Fibroblast of skin of scalp (primary cell): Measurements from ENCODE around the gene GFOD1. TPM values are rescaled to one million over a fixed set of nuclear protein-coding genes. Genes with fewer than 3 reads are reported as not detected.

Source experiments
- DNase-seq: peaks from one replicate; pipeline ENCODE4 v3.0.0-alpha.2; 2013
- polyA plus RNA-seq, 2 experiments: library from polyadenylated mRNA; unstranded; fragments of 120-200 nt; gene quantifications; one replicate each; pipeline ENCODE4 v1.2.1, GENCODE V29; 2013; ENCODE audit not compliant: insufficient read length in 2 of 2

GFOD1 gene, protein sequence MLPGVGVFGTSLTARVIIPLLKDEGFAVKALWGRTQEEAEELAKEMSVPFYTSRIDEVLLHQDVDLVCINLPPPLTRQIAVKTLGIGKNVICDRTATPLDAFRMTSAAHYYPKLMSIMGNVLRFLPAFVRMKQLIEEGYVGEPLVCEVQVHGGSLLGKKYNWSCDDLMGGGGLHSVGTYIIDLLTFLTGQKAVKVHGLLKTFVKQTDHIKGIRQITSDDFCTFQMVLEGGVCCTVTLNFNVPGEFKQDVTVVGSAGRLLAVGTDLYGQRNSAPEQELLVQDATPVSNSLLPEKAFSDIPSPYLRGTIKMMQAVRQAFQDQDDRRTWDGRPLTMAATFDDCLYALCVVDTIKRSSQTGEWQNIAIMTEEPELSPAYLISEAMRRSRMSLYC
- polyA plus RNA-seq (2013, experiment 1 of 2; ENCODE audit: insufficient read length), result 0.71 TPM
- 0.74 TPM for polyA plus RNA-seq (2013, experiment 2 of 2; ENCODE audit: insufficient read length)

DNA sequence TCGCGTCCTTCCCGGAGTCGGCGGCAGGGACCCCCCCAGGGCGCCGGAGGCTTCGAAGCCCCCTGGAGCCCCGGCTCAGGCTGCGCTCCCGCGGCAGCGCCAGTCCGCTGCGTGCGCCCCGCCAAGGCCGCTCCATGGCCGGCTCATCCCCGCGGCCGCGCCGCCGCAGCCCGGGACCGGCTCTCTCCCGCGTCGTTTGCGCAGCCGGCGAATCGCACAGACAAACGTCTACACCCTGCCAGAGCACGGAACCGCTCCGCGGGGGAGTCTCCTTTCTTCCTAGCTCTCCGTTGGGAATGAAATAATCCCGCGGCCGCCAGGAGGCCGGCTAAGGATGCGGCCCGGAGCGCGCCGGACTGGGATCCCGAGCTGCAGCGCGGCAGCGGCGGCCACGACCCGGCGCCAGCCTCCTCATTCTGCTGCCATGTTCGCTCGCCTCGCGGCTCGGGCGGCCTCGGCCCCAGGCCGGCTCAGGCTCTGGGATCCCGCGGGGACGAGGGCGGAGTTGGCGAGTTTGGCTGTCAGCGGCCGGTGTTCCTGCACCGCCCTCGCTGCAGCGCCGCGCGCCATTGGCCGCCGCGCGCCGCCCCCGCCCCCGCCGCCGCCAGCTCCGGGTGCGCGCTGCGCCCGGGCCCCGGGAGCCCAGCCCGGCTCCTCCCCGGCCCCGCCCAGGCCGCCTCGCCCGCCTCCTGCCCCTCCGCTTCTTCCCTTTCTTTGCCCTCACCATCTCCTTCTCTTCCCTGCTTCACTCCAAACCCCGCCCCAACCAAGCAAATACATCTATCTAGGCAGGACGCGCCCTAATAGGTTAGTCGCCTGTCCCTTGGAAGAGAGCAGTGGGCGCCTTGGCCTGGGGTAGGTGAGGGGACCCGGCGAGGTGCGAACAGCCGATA lies at the start of gene GFOD1:
Gene GFOD1, minus strand, starts transcription at position 479 of the 893 bp plus-strand sequence. CDS start 710 bp downstream, outside the sequence.
- peak; percentile 89 for DNase-seq

DNA sequence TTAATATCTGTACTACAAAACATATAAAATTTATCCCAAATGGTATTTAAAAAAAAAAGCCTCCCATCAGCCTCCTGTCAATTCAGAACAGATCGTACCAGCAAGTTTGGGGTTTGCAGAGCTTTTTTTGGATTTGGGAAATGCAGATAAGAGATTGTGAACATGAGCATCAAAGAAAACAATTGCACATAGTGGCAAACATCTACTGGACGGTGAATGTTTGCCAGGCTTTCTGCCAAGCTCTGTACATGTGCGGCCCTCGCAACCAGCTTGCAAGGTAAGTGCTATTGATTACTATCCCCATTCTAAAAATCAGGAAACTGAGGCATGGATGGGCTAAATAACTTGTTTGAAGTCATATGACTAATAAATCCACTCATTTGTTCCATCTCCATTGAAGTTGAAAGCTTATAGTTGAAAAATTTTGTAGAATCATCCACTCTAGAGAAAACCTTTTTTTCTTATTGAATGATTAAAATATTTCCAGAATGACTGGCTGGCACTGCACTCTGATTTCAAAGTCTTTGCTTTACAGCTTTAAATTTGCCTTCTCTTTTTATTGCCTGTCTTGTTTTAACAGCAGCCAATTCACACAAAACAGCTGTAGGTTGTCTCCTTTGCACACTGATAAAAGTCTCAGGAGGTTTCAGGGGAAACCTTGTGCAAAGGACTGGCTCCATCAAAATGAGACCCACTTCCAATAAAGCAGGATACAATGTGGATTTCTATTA lies 49.6 kb upstream of the GFOD1 start:
- peak; percentile 13 for DNase-seq

DNA sequence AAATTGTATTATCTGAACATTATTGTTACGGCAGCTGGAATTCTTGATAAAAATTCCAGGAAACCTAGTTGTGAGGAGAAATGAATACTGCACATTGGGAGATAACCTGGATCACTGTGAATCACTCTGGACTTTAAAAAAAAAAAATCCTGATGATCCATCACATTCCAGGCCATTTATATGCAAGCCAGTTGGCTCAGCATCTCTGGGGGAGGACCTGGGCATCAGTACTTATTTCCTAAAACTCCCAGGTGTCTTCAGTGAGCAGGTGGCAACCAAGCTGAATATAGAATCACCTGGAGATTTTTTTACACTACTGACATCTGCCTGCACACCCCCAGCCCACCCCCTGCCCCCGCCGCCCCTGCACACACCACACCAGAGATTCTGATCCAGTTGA lies 47.9 kb upstream of the GFOD1 start:
- no peak for DNase-seq

DNA sequence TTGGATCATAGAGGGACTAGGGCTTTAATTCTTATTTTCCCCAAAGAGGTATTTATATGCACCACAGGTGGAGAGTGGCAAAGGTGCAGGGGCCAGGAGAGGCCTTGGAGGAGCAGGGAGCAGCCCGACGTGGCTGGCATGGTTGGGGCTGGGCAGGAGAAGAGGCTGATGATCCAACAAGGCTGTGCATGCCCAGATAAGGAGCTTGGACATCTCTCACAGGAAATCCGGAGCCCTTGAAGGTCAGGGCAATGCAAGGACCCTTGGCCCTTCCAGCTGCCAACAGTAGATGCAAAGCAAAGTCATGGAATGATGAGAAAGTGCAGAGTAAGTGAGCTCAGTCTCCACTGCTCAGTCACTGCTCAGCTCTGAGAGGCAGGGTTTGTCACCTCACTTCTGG lies 47.1 kb upstream of the GFOD1 start:
- no peak for DNase-seq

DNA sequence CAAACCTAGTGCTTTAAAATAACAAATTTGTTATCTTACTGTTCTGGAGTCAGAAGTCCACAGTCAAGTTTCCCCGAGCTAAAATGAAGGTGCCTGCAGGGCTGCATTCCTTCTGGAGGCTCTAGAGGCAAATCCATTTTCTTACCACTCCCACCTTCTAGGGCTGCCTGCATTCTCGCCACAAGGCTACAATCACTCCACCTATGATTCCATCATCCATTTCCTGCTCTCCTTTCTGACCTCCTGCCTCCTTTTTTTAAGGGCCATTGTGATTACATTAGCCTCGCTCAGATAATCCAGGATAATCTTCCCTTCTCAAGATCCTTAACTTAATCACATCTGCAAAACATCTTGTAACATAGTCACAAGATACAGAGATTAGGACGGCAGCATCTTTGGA lies 44.6 kb upstream of the GFOD1 start:
- DNase-seq, result no peak

DNA sequence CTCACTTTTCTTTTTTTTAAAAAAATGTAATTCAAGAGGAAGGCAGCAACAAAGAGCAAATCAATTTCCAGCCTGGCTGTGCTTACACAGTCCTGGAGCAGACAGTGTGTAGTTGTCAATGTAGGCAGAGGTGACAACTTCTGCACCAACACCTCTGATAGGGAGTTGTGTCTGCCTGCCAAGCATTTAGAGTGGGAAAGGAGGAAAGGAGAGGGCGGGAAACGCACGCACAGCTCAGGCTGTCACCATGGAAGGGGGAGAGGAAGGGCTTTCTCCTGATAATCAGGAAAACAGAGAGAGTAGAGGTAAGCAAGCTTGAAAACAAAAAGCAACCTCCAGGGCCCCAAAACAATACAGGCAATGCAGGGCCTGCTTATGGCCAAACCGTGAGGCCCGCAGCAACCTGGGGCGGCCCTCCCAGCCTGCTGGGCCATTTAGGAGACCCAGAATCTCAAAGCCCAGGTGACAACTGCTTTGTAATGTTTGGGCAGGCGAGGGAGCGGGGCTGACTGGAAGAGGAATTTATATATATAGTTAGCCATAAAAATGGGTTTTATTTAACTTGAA lies 41.5 kb upstream of the GFOD1 start:
- no peak for DNase-seq

DNA sequence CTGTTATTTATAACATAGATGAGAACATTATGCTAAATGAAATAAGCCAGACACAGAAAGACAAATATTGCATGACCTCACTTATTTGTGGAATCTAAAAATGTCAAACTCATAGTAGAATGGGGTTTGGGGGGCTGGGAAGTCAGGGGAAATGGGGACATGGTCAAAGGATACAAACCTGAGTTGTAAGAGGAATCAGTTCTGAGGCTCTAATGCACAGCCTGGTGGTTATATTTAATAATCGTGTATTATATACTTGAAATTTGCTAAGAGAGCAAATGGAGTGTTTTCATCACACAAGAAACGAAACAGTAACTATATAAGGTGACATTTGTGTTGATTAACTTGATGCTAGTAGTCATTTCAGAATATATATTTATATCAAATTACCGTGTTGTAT lies 40.8 kb upstream of the GFOD1 start:
- DNase-seq, result no peak

DNA sequence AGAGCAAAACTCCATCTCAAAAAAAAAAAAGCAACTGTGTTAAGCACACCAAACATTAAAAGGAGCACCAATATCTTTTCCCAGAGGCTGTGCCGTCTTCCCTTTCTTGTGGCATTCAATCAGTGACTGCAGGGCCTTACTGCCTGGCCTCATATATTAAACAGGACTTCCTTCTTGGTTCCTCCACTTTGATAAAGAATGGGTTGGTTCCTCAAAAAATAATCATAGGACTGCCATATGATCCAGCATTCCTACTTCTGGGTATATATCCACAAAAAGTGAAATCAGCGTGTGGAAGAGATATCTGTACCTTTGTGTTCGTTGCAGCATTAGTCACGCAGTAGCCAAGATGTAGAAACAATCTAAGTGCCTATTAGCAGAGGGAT lies 40.3 kb upstream of the GFOD1 start:
- no peak for DNase-seq

DNA sequence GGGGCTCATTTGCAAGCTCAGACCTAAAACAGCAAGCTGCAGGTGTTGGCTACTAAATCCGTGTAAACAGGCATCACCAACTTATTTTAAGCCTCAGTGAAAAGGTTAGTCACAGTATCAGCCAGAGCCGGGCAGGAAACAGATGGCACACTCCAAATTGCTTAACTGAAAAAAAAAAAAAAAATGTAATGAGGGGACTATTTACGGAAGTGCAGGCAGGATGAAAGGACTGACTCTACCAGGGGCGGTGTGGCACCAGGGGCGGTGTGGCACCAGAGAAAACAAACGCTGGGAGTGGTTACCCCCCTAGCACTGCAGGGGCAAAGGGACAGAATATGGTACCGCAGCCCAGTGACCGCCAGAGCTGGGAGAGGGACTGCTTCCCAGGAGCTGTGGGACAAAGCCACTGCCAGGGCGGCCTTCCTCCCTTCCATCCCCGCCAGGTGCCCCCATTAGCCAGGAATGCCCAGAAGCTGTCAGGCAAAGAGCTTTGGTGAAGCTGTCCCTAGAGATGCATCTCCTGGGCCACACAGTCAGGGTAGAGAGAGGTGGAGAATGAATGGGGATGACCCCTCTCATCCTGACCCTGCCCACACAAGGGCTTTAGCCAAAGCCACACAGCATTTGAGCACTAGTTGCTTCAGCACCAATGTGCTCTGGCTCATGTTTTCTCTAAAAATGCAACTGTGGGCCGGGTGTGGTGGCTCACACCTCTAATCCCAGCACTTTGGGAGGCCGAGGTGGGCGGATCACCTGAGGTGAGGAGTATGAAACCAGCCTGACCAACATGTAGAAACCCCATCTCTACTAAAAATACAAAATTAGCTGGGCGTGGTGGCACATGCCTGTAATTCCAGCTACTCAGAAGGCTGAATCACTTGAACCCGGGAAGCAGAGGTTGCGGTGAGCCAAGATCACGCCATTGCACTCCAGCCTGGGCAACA lies 39.6 kb upstream of the GFOD1 start:
- no peak for DNase-seq

DNA sequence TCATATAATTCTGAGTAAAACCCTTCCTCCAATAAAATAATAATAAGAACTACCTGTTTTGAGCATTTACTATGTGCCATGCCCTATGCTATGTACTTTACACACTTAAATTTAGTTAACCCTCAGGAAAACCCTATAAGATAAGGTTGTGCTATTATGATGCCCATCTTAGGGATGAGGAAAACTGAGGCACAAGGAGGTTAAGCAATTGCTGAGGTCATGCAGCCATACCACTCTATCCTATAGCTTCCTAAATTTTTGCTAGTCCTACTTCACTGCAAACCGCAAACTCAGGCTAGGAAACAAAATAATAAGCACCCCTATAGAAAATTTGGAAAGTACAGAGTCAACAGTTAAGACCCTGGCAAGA lies 38.9 kb upstream of the GFOD1 start:
- no peak for DNase-seq

DNA sequence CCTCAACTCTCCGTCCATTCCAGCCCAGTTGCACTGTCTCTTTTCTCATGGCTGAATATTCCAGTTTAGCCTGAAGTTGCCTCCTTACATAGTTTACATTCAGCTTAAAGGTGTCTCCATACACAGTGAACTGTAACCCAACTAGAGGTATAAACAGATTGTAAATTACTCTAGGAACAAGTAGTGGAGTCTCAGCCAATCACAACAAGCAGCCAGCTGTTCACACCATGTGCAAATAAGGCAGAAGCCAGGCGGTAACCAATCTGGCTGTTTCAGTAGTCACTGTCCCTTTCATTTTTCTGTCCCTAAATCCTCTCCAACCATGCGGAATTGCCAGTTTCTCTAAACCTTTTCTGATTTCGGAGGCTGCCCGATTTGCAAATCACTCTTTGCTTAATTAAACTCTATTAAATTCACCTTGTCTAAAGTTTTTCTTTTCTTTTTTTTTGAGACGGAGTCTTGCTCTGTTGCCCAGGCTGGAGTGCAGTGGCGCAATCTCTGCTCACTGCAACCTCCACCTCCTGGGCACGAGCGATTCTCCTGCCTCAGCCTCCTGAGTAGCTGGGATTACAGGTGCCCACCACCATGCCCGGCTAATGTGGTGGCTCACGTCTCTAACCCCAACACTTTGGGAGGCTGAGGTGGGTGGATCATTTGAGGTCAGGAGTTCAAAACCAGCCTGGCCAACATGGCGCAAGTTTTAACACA lies 37.6 kb upstream of the GFOD1 start:
- no peak for DNase-seq

DNA sequence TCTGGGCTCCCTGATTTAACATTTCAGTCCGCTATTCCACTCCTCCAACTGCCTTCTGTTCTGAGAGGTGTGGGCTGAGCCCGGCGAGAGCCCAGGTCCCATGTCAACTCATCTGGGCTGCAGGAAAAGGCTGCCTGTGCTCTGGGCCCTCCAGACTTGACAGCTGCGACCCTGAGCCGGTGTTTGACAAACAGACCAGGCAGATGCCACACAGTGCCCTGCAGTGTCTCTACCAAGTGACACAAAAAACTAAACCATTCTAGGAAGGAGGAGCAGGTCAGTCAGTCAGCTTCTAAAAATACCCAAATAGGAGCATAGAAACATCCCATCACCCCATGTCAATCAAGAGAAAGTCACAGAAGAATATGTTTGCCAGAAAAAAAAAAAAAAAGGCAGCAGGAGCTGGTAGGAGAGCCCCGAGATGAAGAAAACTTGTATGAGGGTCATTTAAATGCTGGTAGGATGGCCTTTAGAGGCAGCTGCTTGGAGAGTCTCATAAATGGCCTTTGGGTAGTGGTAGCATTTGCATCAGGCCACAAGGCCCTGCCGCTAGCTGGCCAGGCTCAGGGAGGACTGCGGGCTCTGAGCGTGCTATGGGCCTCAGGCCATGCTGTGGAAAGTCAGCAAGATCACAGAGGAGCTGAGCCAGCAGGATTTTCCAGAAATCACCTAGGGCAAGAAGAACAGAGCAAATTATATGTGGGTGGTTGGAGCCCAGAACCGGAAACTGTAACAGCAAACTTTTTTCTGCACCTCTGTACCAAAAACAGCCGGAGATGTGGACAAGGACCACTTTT lies 36.6 kb upstream of the GFOD1 start:
- no peak for DNase-seq

DNA sequence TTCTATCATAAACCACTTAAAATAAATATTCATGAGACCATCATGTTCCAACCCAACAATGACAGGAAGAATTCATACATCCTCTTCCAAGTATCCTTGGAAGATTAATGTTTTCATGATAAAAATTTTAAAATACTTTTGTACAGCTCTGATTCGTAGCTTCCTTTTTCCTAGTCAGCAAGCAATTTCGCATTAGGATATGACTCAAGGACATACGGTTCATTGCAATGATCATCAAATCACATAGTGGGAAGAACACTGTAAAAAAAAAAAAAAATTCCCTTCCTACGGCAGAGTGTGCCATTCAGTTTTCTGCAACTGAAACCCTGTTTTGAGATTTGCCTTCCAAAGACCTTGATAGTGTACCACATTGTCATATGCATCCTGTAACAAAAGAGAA lies 35.3 kb upstream of the GFOD1 start:
- peak; percentile 36 for DNase-seq

DNA sequence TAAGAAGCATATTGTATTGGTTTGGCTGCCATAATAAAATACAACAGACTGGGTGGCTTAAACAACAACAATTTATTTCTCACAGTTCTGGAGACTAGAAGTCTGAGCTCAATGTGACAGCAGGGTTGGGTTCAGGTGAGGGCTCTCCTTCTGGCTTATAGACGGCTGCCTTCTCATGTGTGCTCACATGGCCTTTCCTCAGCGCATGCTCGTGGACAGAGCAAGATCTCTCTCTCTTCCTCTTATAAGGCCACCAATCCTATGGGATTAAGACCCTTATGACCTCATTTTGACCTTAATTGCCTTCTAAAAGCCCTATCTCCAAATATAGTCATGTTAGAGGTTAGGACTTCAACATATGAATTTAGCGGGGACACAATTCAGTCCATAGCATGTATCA lies 32.4 kb upstream of the GFOD1 start:
- no peak for DNase-seq

DNA sequence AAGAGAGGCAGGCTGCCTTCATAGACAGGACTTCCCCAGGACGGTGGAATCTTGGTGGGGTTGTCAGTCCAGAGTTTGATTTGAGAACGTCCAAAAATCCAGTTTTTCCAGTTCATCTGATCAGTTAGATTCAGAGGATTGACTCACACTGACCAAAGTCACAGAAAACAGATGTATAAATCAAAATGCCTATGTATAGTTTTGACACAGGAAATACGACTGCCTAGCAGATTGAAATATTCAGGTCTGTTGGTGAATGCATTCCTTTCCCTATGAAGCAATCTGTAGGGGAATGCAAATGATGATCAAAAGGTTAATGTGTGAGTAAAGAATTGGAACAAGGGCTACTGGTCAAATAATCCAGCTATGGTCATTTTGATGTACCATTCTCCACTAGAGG lies 29.7 kb upstream of the GFOD1 start:
- DNase-seq, result no peak

DNA sequence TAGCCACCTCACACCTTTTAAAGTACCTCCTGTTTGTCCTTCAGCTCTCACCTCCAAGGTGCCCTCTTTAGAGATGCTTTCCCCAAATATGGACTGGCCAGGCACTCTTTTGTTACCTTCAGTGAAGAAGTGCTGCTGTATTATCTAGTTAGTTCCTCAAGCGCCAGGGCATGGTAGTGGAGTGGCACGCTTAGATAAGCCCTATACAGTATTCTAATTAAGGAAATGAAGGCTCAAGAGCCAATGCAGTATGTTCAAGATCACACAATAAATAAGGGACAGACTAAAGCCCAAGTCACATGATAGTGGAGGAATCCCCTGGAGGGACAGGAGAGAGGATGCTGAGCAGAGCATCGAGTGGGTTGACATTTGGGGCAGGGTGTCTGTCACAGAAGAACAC lies 28.5 kb upstream of the GFOD1 start:
- no peak for DNase-seq

DNA sequence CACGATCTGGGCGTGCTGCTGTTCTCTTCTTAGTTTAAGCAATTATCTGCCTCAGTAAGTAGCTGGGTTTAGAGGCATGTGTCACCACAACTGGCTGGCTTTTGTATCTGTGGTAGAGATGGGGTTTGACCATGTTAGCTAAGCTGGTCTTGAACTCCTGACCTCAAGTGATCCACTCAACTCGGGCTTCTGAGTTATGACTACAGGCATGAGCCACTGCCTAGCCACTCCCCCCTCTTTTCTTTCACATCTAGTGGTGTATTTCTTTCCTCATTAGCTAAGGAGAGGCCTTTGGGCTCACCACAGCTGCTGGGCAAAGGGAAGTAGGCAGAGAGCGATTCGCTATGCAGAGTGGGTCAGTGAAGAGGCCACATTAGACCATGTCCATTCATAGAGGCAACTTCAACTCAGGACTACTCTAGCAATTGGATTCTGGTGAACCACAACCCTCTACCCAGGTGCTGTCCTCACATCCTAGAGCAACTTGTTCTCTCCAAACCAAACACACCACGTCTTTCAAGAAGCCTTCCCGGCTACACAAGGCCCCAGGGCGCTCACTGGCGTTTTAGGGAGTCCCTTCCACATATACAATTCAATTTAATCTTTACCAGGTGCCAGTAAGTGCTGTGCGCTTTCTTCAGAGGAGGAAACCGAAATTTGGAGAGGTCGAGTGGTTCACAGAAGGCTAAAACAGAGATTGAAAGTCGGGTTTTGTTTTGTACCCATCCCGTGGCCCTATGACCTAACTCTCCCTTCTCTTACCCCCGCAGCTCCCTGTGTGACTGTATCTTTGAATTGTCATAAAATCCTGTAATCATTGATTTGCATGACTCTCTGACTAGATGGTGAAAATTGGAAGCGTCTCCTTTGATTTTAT lies 26.5 kb upstream of the GFOD1 start:
- DNase-seq, result no peak

DNA sequence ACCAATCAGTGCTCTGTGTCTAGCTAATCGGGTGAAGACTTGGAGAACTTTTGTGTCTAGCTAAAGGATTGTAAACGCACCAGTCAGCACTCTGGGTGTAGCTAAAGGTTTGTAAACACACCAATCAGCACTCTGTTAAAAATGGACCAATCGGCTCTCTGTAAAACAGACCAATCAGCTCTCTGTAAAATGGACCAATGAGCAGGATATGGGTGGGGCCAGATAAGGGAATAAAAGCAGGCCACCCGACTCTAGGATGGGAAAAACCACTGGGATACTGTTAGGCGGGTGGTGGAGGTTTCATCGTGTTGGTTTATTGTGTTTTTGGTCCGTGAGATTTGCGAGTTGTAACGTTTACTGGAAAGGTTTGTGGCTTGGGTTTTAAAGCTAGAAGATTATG lies 25.5 kb upstream of the GFOD1 start:
- DNase-seq, result no peak
